ENCODE measurements around the gene CCT6B. TPM values are rescaled to one million over a fixed set of nuclear protein-coding genes. Genes with fewer than 3 reads are reported as not detected.

CCT6B gene
- total RNA-seq, 3 donors from 2014 or later = 4.4 to 4.8 (median 4.6) TPM

DNA sequence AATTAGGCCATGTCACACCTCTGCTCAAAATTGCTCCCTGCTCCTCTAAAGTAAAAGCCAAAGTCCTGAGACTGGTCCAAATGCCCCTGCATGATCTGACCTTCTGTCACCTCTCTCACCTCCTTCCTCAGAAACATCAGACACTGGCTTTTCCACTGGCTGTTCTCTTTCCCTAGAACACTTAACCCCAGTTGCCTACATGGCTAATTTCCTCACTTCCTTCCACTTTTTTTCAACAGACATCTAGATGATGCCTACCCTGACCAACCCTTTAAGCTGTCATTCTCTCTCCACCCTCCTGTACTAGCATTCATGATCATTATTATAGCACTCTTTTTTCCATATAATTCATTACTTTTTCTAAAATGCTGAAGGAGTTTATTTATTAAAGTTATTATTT is 31.0 kb downstream of the CCT6B start:
- no peak for DNase-seq (ENCODE audit: low spot score in 2 of 2)
- Histone ChIP-seq H3K4me3 (no peak overlapping the region), H3K36me3 (no peaks in the 10 kb centered on the region), H3K4me1 (no peaks in the 10 kb centered on the region), H3K27me3 (no peaks in the 10 kb centered on the region), H3K9me3 (no peaks in the 10 kb centered on the region), H3K27ac (no peak overlapping the region)
- intact Hi-C loops (cut with DNase I; ENCODE audit: low total_unique reads) = no loop called here
- TF ChIP-seq POLR2AphosphoS5 (IDR thresholded peaks at IDR 0.05) = no peak

DNA sequence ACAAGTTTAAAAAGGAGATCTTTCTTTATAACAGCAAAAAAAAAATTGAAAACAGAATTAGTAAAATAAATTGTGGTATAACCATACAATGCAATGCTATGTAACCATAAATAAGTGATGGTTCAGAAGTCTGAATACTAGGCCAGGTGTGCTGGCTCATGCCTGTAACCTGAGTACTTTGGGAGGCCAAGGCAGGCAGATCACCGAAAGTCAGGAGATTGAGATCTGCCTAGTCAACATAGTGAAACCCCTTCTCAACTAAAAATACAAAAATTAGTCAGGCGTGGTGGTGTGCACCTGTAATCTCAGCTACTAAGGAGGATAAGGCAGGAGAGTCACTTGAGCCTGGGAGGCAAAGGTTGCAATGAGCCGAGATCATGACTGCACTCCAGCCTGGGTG is 34.6 kb downstream of the CCT6B start:
- Histone ChIP-seq H3K9me3 (no peaks in the 10 kb centered on the region), H3K4me1 (no peaks in the 10 kb centered on the region), H3K36me3 (no peaks in the 10 kb centered on the region), H3K27ac (no peak overlapping the region), H3K4me3 (no peak overlapping the region), H3K27me3 (no peaks in the 10 kb centered on the region)
- TF ChIP-seq POLR2AphosphoS5 (IDR thresholded peaks at IDR 0.05) = no peak
- TF ChIP-seq, protein P1, sequence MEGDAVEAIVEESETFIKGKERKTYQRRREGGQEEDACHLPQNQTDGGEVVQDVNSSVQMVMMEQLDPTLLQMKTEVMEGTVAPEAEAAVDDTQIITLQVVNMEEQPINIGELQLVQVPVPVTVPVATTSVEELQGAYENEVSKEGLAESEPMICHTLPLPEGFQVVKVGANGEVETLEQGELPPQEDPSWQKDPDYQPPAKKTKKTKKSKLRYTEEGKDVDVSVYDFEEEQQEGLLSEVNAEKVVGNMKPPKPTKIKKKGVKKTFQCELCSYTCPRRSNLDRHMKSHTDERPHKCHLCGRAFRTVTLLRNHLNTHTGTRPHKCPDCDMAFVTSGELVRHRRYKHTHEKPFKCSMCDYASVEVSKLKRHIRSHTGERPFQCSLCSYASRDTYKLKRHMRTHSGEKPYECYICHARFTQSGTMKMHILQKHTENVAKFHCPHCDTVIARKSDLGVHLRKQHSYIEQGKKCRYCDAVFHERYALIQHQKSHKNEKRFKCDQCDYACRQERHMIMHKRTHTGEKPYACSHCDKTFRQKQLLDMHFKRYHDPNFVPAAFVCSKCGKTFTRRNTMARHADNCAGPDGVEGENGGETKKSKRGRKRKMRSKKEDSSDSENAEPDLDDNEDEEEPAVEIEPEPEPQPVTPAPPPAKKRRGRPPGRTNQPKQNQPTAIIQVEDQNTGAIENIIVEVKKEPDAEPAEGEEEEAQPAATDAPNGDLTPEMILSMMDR (IDR thresholded peaks at IDR 0.05) = no peak
- no peak for TF ChIP-seq POLR2A (IDR thresholded peaks at IDR 0.05)
- no peak for DNase-seq (ENCODE audit: low spot score in 2 of 2)
- intact Hi-C loops (cut with DNase I; ENCODE audit: low total_unique reads) = no loop called here

DNA sequence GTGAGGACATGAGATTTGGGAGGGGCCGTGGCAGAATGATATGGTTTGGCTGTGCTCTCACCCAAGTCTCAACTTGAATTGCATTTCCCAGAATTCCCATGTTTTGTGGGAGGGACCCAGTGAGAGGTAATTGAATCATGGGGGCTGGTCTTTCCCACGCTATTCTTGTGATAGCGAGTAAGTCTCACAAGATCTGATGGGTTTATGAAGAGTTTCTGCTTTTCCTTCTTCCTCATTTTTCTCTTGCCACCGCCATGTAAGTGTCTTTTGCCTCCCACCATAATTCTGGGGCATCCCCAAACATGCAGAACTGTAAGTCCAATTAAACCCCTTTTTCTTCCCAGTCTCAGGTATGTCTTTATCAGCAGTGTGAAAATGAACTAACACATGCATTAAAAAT is 40.6 kb downstream of the CCT6B start:
- TF ChIP-seq POLR2AphosphoS5 (IDR thresholded peaks at IDR 0.05) = no peak
- H3K9me3 ChIP-seq = no peaks in the 10 kb centered on the region
- no peaks in the 10 kb centered on the region for H3K4me1 ChIP-seq
- no peak overlapping the region for H3K4me3 ChIP-seq
- H3K36me3 ChIP-seq = no peaks in the 10 kb centered on the region
- no peak for DNase-seq (ENCODE audit: low spot score in 2 of 2)
- H3K27ac ChIP-seq = no peak overlapping the region
- no peaks in the 10 kb centered on the region for H3K27me3 ChIP-seq
- intact Hi-C loops (cut with DNase I; ENCODE audit: low total_unique reads) = no loop called here

DNA sequence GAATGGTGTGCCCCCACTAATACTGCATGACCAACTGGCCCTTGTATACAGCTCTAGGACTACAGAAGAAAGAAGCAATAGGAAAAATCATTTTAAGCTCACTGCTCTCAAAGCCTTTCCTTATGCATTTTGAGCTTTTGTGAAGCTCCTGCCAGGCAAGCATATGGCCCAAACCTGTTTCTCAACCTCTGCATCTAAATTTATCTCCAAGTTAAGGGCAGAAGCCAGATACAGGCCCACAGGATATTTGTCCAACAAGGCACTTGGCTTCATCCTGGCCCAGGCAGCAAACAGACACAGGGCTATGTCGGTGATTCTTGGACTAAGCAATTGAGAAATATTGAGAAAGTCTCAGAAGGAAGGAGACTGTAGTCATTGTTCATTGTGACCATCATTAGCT is 43.9 kb downstream of the CCT6B start:
- intact Hi-C loops (cut with DNase I; ENCODE audit: low total_unique reads) = no loop called here
- Histone ChIP-seq H3K27ac (peak overlapping the region; percentile 43 to 64), H3K4me3 (no peak overlapping the region), H3K27me3 (no peaks in the 10 kb centered on the region), H3K9me3 (no peaks in the 10 kb centered on the region), H3K36me3 (no peaks in the 10 kb centered on the region), H3K4me1 (no peaks in the 10 kb centered on the region)
- peak in 1 of 2 donors; percentile 54 for DNase-seq (ENCODE audit: low spot score in 2 of 2)
- TF ChIP-seq, protein P1 (IDR thresholded peaks at IDR 0.05) = no peak
- TF ChIP-seq POLR2A (IDR thresholded peaks at IDR 0.05) (no peak), POLR2AphosphoS5 (IDR thresholded peaks at IDR 0.05) (peak in 1 of 3 donors; percentile 18)

DNA sequence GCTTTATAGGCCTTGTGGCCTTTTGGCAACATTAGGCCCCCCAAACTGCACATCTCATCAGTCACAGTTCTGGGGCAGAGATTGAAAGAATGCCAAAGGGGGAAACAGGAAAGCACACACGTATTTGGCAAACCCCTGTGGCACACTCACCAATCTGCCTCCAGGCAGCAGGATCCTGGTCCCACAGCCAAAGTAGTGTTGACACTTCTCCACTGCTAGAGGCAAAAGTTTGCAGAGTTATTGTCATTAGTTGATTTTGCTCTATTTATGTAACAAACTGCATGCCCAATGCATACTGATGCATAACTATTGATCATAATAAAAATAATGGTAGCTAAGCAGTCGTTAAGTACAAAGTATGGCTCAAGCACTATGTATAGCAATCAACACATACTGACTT is 45.1 kb downstream of the CCT6B start:
- DNase-seq (ENCODE audit: low spot score in 2 of 2) = no peak
- Histone ChIP-seq H3K4me1 (no peaks in the 10 kb centered on the region), H3K9me3 (no peaks in the 10 kb centered on the region), H3K27ac (no peak overlapping the region), H3K27me3 (no peaks in the 10 kb centered on the region), H3K4me3 (no peak overlapping the region), H3K36me3 (no peaks in the 10 kb centered on the region)
- intact Hi-C loops (cut with DNase I; ENCODE audit: low total_unique reads) = no loop called here
- TF ChIP-seq, protein P1 (IDR thresholded peaks at IDR 0.05) = no peak
- TF ChIP-seq POLR2AphosphoS5 (IDR thresholded peaks at IDR 0.05) (no peak), POLR2A (IDR thresholded peaks at IDR 0.05) (no peak)

DNA sequence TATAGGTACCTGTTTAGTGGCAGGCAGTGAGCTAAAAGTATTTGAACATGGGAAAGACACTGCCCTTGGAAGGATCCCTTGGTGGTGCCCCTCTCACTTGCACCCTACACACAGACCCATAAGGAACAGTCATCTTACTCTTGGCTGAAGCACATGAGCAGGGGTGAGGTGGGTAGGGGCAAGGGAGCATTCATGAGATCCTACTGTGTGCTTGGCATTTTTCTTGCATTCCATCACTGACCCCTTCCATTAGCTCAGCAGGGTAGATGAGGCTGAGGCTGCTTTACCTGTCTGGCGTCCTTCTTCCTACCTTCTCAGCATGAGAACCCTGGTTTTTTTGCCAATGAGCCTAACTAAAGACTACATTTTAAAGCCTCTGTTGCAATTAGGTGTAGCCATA is 48.3 kb downstream of the CCT6B start:
- TF ChIP-seq, protein P1 (IDR thresholded peaks at IDR 0.05) = no peak
- TF ChIP-seq POLR2AphosphoS5 (IDR thresholded peaks at IDR 0.05) (no peak), POLR2A (IDR thresholded peaks at IDR 0.05) (no peak)
- H3K27me3 ChIP-seq = no peaks in the 10 kb centered on the region
- intact Hi-C loops (cut with DNase I; ENCODE audit: low total_unique reads) = no loop called here
- no peaks in the 10 kb centered on the region for H3K36me3 ChIP-seq
- H3K9me3 ChIP-seq = no peaks in the 10 kb centered on the region
- no peak overlapping the region for H3K4me3 ChIP-seq
- H3K27ac ChIP-seq = no peak overlapping the region
- no peak for DNase-seq (ENCODE audit: low spot score in 2 of 2)
- no peaks in the 10 kb centered on the region for H3K4me1 ChIP-seq
